Measurements from ENCODE around the gene CYFIP1.

DNA sequence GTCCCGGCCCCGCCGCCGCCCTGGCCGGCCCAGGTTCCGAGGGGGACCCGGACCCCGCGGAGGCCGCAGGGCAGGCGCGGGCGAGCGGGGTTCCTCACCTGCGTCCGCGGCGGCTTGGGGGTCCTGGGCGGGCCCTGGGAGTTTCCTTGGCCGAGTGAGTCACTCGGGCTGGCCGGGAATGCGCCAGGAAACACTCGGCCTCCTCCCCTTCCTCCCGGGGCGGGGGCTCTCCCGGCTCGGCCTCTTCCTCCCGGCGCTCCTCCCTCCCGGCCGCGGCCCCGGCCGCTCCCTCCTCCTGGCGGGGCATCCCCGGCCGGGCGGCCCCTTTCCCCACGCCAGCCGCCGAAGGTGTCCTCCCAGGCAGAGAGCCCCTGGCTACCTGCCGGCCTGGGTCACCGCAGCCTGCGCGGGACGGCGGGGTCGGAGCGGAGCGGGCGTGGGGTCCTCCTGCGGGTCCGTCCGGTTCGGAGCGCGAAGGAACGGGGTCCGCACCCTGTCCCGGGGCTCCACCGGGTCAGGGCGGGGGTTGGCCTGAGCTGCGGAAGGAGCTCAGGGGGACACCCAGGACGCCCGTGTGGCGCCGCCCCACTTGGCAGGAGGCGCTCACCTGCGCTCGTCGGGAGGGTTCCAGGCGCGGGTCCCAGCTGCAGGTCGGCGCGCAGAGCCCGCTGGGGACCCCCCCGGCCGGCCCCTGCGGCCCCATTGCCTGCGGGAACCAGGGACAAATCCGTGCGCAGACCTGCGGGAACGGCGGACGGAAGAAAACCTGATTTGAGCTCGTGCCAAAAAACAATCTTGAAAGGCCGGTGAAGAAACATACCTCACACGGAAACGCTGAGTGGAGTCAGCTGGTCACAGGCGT, at the start of gene CYFIP1:
- TF ChIP-seq POLR2A (IDR thresholded peaks at IDR 0.05) = no peak
- TF ChIP-seq, protein P1, sequence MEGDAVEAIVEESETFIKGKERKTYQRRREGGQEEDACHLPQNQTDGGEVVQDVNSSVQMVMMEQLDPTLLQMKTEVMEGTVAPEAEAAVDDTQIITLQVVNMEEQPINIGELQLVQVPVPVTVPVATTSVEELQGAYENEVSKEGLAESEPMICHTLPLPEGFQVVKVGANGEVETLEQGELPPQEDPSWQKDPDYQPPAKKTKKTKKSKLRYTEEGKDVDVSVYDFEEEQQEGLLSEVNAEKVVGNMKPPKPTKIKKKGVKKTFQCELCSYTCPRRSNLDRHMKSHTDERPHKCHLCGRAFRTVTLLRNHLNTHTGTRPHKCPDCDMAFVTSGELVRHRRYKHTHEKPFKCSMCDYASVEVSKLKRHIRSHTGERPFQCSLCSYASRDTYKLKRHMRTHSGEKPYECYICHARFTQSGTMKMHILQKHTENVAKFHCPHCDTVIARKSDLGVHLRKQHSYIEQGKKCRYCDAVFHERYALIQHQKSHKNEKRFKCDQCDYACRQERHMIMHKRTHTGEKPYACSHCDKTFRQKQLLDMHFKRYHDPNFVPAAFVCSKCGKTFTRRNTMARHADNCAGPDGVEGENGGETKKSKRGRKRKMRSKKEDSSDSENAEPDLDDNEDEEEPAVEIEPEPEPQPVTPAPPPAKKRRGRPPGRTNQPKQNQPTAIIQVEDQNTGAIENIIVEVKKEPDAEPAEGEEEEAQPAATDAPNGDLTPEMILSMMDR (IDR thresholded peaks at IDR 0.05) = no peak

Data from testis (tissue), 2 donors.